Mesendoderm (in vitro differentiated cells): ENCODE measurements around the gene EHF.
A peak's percentile ranks its signal among the peaks of the same experiment; 100 is the strongest.

ENCODE experiments used
- DNase-seq: peaks from one replicate; pipeline ENCODE4 v3.0.0; 2013
- H2AK5ac ChIP-seq: 2 replicates; pipeline ENCODE4 v1.6.1; 2013; ENCODE audit warnings: low read length, inconsistent platforms
- H2BK120ac ChIP-seq: 2 replicates; pipeline ENCODE4 v1.6.1; 2013; ENCODE audit warnings: low read depth, mild to moderate bottlenecking, low read length, moderate library complexity, mixed read lengths
- H2BK15ac ChIP-seq: replicated peaks from 2 replicates; pipeline ENCODE4 v1.6.1; 2013; ENCODE audit warnings: low read depth, mild to moderate bottlenecking, moderate library complexity
- H2BK5ac ChIP-seq: 2 replicates; pipeline ENCODE4 v1.6.1; 2013; ENCODE audit warnings: low read length, inconsistent platforms
- H3K18ac ChIP-seq: 2 replicates; pipeline ENCODE4 v1.6.1; 2013; ENCODE audit warnings: mild to moderate bottlenecking, low read length, mixed read lengths
- H3K23ac ChIP-seq: one replicate; pipeline ENCODE4 v1.6.1; 2013; ENCODE audit warnings: low read length
- H3K27ac ChIP-seq: 2 replicates; pipeline ENCODE4 v1.5.1; 2013; ENCODE audit warnings: low read depth, mild to moderate bottlenecking, inconsistent platforms, low read length, moderate library complexity
- H3K27me3 ChIP-seq: 2 replicates; pipeline ENCODE4 v1.6.1; 2013; ENCODE audit warnings: low read length, control low read depth, mild to moderate bottlenecking, inconsistent platforms; ENCODE audit not compliant: insufficient read depth, poor library complexity
- H3K36me3 ChIP-seq: 2 replicates; pipeline ENCODE4 v1.6.1; 2013; ENCODE audit warnings: low read length, inconsistent platforms; ENCODE audit not compliant: control insufficient read depth, insufficient read depth
- H3K4ac ChIP-seq: one replicate; pipeline ENCODE4 v1.6.1; 2013; ENCODE audit warnings: low read depth, mild to moderate bottlenecking, low read length, moderate library complexity
- H3K4me1 ChIP-seq: 2 replicates; pipeline ENCODE4 v1.6.1; 2013; ENCODE audit warnings: low read depth, low read length, inconsistent platforms; ENCODE audit not compliant: control insufficient read depth
- H3K4me2 ChIP-seq: 2 replicates; pipeline ENCODE4 v1.6.1; 2013; ENCODE audit warnings: low read length
- H3K4me3 ChIP-seq: 2 replicates; pipeline ENCODE4 v1.5.1; 2013; ENCODE audit warnings: mild to moderate bottlenecking, low read length
- H3K56ac ChIP-seq: one replicate; pipeline ENCODE4 v1.6.1; 2013; ENCODE audit warnings: low read length
- H3K79me1 ChIP-seq: 2 replicates; pipeline ENCODE4 v1.6.1; 2013; ENCODE audit warnings: low read length, inconsistent platforms
- H3K79me2 ChIP-seq: 2 replicates; pipeline ENCODE4 v1.6.1; 2013; ENCODE audit warnings: mild to moderate bottlenecking, low read length; ENCODE audit not compliant: control insufficient read depth, insufficient read depth
- H3K9ac ChIP-seq: 2 replicates; pipeline ENCODE4 v1.6.1; 2013; ENCODE audit warnings: low read length, inconsistent platforms
- H4K5ac ChIP-seq: one replicate; pipeline ENCODE4 v1.6.1; 2013; ENCODE audit warnings: low read length
- H4K8ac ChIP-seq: one replicate; pipeline ENCODE4 v1.6.1; 2013; ENCODE audit warnings: low read depth, mild to moderate bottlenecking, control low read depth, low read length, moderate library complexity
- WGBS: extraction: QIAGEN DNeasy Blood & Tissue Kit; methylation state at CpG from one replicate; pipeline ENCODE4 v1.1.7; 2013; ENCODE audit warnings: low lambda C conversion rate, missing lambda C conversion rate; ENCODE audit not compliant: insufficient coverage; ENCODE audit errors: extremely low coverage; 5-methylcytosine and 5-hydroxymethylcytosine counted together

EHF gene

GRCh38 chr11:34668583-34669053, 47.7 kb downstream of the EHF start:
- Histone ChIP-seq H3K56ac (no peak overlapping the region), H3K27me3 (no peaks in the 10 kb centered on the region), H2BK15ac (no peak overlapping the region), H3K4ac (no peak overlapping the region), H2AK5ac (no peak overlapping the region), H3K9ac (no peak overlapping the region), H3K4me2 (no peak overlapping the region), H3K36me3 (no peaks in the 10 kb centered on the region), H3K79me1 (no peaks in the 10 kb centered on the region), H3K27ac (no peak overlapping the region), H4K5ac (no peak overlapping the region), H4K8ac (no peak overlapping the region), H3K23ac (no peak overlapping the region), H3K4me1 (no peaks in the 10 kb centered on the region), H3K18ac (no peak overlapping the region), H2BK5ac (no peak overlapping the region), H2BK120ac (no peak overlapping the region), H3K79me2 (no peaks in the 10 kb centered on the region), H3K4me3 (no peak overlapping the region)
- WGBS = no CpG with 5 or more reads among the region's 4 CpGs
- DNase-seq = no peak

GRCh38 chr11:34669458-34669857, 48.6 kb downstream of the EHF start:
- no peak overlapping the region for H2BK15ac ChIP-seq
- no peaks in the 10 kb centered on the region for H3K36me3 ChIP-seq
- no peak overlapping the region for H3K4ac ChIP-seq
- no peak overlapping the region for H2AK5ac ChIP-seq
- no peak overlapping the region for H3K27ac ChIP-seq
- WGBS = no CpG with 5 or more reads among the region's 3 CpGs
- H3K79me1 ChIP-seq = no peaks in the 10 kb centered on the region
- H2BK120ac ChIP-seq = no peak overlapping the region
- H3K23ac ChIP-seq = no peak overlapping the region
- H3K18ac ChIP-seq = no peak overlapping the region
- no peak overlapping the region for H3K4me2 ChIP-seq
- no peak overlapping the region for H2BK5ac ChIP-seq
- no peaks in the 10 kb centered on the region for H3K79me2 ChIP-seq
- no peaks in the 10 kb centered on the region for H3K4me1 ChIP-seq
- no peak overlapping the region for H3K9ac ChIP-seq
- no peak overlapping the region for H3K56ac ChIP-seq
- no peaks in the 10 kb centered on the region for H3K27me3 ChIP-seq
- no peak overlapping the region for H4K5ac ChIP-seq
- no peak overlapping the region for H3K4me3 ChIP-seq
- no peak for DNase-seq
- no peak overlapping the region for H4K8ac ChIP-seq

- no CpG with 5 or more reads among the region's 1 CpG for WGBS
These were observed 50.2 kb downstream of the EHF start for GRCh38 chr11:34671117-34671516.

DNA sequence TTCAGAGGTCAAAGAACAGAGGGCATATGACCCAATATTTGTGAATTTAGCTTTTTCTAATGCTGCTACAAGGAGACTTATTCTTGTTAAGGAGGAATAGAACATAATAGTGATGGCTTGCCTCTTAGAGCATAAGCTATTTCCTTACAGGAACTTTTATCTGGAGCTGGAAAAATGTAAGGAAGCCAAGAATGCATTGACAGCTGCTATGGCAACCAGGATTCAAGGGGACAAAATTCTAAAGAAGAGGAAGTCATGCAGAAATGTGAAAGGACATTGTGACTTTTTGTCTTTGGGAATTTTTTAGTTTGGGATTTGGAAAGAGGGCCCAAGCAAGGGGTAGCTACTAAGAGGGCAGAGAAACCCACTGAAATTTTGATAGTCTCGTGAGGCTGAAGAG, 51.1 kb downstream of the EHF start:
- no CpG with 5 or more reads among the region's 1 CpG for WGBS
- peak; percentile 39 for DNase-seq

More at GRCh38 chr11:34671117-34671516, 50.2 kb downstream of the EHF start:
- Histone ChIP-seq H2BK5ac (no peak overlapping the region), H3K4ac (no peak overlapping the region), H3K27me3 (no peaks in the 10 kb centered on the region), H3K18ac (no peak overlapping the region), H2AK5ac (no peak overlapping the region), H3K4me1 (no peaks in the 10 kb centered on the region), H4K8ac (no peak overlapping the region), H3K36me3 (no peaks in the 10 kb centered on the region), H3K79me1 (no peaks in the 10 kb centered on the region), H3K4me3 (no peak overlapping the region), H4K5ac (no peak overlapping the region), H3K27ac (no peak overlapping the region), H3K23ac (no peak overlapping the region), H3K4me2 (no peak overlapping the region), H2BK120ac (no peak overlapping the region), H3K56ac (no peak overlapping the region), H3K9ac (no peak overlapping the region), H3K79me2 (no peaks in the 10 kb centered on the region), H2BK15ac (no peak overlapping the region)
- DNase-seq = no peak

GRCh38 chr11:34674038-34674437, 53.1 kb downstream of the EHF start:
- no peak overlapping the region for H2BK120ac ChIP-seq
- H3K4me3 ChIP-seq = no peak overlapping the region
- H3K27me3 ChIP-seq = no peaks in the 10 kb centered on the region
- no peak overlapping the region for H3K27ac ChIP-seq
- no peak overlapping the region for H3K56ac ChIP-seq
- H3K9ac ChIP-seq = no peak overlapping the region
- no peaks in the 10 kb centered on the region for H3K79me1 ChIP-seq
- no peak for DNase-seq
- H3K18ac ChIP-seq = no peak overlapping the region
- H3K36me3 ChIP-seq = no peaks in the 10 kb centered on the region
- H2AK5ac ChIP-seq = no peak overlapping the region
- no peak overlapping the region for H2BK5ac ChIP-seq
- no CpG with 5 or more reads among the region's 1 CpG for WGBS
- no peak overlapping the region for H3K4ac ChIP-seq
- no peak overlapping the region for H3K4me2 ChIP-seq
- no peaks in the 10 kb centered on the region for H3K79me2 ChIP-seq
- no peak overlapping the region for H4K5ac ChIP-seq
- H3K23ac ChIP-seq = no peak overlapping the region
- H3K4me1 ChIP-seq = no peaks in the 10 kb centered on the region
- no peak overlapping the region for H4K8ac ChIP-seq
- no peak overlapping the region for H2BK15ac ChIP-seq

More for the DNA sequence above, 51.1 kb downstream of the EHF start:
- H2BK5ac ChIP-seq = no peak overlapping the region
- H3K18ac ChIP-seq = peak overlapping the region; percentile 5
- H3K23ac ChIP-seq = no peak overlapping the region
- H4K8ac ChIP-seq = no peak overlapping the region
- no peaks in the 10 kb centered on the region for H3K27me3 ChIP-seq
- H3K4me3 ChIP-seq = no peak overlapping the region
- H3K27ac ChIP-seq = no peak overlapping the region
- H3K4me1 ChIP-seq = no peaks in the 10 kb centered on the region
- H2AK5ac ChIP-seq = no peak overlapping the region
- no peaks in the 10 kb centered on the region for H3K79me2 ChIP-seq
- no peak overlapping the region for H3K4me2 ChIP-seq
- H2BK120ac ChIP-seq = no peak overlapping the region
- no peaks in the 10 kb centered on the region for H3K79me1 ChIP-seq
- H3K36me3 ChIP-seq = no peaks in the 10 kb centered on the region
- no peak overlapping the region for H3K4ac ChIP-seq
- H3K56ac ChIP-seq = no peak overlapping the region
- H3K9ac ChIP-seq = no peak overlapping the region
- no peak overlapping the region for H4K5ac ChIP-seq
- no peak overlapping the region for H2BK15ac ChIP-seq

GRCh38 chr11:34676227-34676626, 55.3 kb downstream of the EHF start:
- Histone ChIP-seq H2BK15ac (no peak overlapping the region), H3K4me1 (no peaks in the 10 kb centered on the region), H3K9ac (no peak overlapping the region), H2AK5ac (no peak overlapping the region), H3K27ac (no peak overlapping the region), H3K18ac (no peak overlapping the region), H3K79me1 (no peaks in the 10 kb centered on the region), H3K4me3 (no peak overlapping the region), H3K79me2 (no peaks in the 10 kb centered on the region), H3K36me3 (no peaks in the 10 kb centered on the region), H3K27me3 (no peaks in the 10 kb centered on the region), H4K5ac (no peak overlapping the region), H3K56ac (no peak overlapping the region), H3K23ac (no peak overlapping the region), H3K4ac (no peak overlapping the region), H3K4me2 (no peak overlapping the region), H2BK120ac (no peak overlapping the region), H2BK5ac (no peak overlapping the region), H4K8ac (no peak overlapping the region)
- no CpG with 5 or more reads among the region's 1 CpG for WGBS
- DNase-seq = no peak
